Activated gamma-delta T cell (primary cell): ENCODE results near the gene TSHZ3.

Source experiments
- DNase-seq: peaks from one replicate; lab custom pipeline; 2025; lab: John Stamatoyannopoulos, UW

The TSHZ3 gene

GRCh38 chr19:31263328-31263727 lies 85.9 kb downstream of the TSHZ3 start:
- DNase-seq = no peak

DNA sequence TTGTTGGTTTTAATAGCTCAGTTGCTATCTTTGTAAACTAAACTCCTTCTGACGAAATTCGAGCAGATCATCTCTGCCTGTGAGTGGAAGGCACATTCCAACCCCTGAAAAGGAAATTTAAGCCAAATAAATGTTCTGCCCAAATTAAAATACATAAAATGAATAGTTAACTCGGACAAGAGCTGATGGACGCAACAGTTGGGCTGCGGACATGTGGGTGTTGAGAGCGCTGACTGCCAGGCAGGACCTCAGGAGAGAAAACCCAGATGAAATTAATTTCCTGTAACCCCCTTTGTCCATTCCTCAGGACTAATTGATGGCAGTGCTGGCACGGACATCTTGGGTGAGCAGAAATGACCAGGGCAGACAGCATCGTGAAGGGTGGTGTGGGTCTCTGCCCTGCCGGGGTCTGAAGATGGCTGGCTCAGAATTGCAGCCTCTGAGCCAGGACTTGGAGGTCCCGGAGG lies 86.5 kb downstream of the TSHZ3 start:
- no peak for DNase-seq

GRCh38 chr19:31261603-31262212 lies 87.5 kb downstream of the TSHZ3 start:
- no peak for DNase-seq

GRCh38 chr19:31261019-31261602 lies 88.1 kb downstream of the TSHZ3 start:
- no peak for DNase-seq

DNA sequence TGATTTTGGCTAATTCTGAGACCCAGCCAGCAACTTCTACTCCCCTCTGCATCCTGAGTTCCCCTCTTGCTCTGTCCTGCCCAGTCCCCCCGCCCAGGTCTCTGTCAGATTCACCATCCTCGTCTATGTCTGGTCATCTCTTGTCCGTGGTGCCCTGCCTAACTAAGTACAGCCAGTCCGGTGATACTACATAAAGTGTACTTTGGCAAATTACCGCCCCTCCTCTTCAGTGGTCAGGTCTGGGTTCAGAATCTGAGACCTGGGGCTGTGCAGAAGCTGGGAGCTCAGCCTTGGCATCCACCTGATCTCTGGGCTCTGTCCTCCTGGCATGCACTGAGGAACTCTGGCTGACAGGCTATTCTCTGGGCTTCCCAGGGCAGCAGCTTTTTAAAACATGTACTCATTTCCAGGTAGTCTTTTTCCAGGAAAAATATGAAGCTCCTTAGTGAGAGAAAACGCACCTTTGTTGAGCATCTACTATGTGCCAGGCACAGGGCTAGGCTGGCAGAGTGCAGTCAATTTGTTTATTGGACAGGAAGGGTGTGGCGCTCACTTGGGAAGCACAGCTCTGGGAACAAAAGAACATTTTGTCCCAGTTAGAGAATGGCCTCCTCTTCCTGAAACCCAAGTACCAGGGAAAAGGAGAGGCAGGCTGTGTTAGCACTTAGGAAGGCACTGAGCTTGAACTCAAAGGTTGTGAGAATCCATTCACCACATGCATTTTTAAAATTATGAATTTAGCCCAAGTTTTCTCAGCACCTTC lies 88.9 kb downstream of the TSHZ3 start:
- DNase-seq = no peak

DNA sequence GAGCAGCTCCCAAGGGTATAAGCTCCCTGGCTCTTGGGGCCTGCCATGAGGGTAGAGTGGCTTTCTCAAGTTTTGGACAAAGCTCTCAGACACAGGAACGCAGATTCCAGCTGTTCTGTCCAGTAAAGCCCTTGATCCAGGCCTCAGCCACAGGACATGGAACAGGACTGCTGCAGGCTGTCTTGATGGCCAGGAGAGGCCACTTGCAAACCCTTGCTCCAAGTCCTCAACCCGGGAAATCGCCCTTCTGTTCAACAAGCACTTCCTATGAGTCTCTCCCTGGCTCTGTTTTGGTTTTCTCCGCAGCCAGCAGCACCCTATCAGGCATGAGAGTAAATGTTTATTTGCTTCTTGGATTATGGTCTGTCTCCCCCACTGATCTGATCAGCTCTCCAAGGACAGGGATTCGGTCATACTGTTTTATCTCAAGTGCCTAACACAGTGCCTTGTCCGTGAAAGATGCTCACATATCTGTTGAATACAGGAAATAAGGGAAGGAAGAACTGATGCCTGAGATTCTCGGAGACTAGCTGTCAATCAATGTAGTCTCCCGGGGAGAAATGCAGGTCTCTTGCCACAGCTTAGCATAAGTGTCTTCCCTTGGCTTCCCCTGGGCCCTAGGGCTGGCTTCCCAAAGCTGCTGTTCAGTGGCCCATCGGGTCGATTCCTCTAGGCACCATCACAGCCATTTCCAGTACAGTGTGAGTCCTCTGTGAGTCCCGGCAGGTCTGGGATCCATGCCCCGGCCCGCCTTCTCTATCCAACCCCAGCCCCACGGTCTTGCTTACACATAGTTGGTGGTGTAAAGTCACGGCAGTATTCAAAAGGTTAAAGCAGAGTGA lies 90.8 kb downstream of the TSHZ3 start:
- DNase-seq = no peak

DNA sequence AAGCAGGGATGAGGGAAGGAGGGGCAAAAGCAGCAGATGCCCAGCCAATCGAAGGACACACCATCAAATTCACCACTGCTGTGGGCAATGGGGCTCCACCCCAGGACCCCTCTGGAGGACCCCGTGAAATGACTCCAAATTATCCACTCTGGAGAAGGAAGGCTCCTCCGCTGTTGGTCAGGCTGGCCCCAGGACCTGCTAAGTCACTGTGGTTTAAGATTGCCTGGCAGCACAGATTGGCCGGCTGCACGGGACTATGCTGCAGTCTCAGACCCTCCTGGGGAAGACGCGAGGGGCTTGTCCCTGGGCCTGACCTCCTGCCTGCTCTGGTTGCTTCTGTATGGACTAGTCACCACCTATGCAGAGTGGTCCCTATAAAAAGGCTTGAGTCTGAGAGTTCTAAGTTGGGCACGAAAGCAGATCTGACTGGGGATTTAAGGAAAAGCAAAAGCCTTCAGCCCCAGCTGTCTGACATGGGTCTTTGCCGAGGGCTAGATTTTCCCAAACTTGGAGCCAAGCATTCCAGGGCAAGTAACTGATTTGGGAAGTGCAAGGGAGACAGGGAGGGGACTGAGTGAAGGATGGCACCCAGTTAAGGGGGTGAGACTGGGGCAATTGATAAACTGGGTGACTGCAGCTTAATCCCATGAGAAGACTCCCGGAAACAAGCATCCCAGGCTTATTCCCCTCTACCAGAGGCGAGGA lies 91.7 kb downstream of the TSHZ3 start:
- no peak for DNase-seq

- DNase-seq = no peak
These were observed 92.2 kb downstream of the TSHZ3 start for GRCh38 chr19:31257025-31257424.

DNA sequence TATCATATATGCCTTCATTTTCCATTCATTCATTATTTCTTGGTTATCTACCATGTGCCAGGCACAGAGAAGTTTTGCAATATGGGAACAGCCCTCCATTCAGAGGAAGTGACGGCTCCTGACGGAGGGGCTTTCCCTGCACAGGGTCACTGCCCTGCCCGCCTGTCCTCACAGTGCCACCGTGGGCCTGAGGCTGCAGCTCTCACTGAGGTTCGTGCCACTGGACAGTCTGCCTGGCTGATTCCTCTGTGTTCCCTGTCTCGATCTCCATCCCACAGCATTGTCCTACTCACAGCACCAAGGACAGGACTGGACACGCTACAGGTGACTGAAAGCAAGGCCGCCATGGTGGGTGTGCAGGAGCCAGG lies 92.7 kb downstream of the TSHZ3 start:
- DNase-seq = no peak

DNA sequence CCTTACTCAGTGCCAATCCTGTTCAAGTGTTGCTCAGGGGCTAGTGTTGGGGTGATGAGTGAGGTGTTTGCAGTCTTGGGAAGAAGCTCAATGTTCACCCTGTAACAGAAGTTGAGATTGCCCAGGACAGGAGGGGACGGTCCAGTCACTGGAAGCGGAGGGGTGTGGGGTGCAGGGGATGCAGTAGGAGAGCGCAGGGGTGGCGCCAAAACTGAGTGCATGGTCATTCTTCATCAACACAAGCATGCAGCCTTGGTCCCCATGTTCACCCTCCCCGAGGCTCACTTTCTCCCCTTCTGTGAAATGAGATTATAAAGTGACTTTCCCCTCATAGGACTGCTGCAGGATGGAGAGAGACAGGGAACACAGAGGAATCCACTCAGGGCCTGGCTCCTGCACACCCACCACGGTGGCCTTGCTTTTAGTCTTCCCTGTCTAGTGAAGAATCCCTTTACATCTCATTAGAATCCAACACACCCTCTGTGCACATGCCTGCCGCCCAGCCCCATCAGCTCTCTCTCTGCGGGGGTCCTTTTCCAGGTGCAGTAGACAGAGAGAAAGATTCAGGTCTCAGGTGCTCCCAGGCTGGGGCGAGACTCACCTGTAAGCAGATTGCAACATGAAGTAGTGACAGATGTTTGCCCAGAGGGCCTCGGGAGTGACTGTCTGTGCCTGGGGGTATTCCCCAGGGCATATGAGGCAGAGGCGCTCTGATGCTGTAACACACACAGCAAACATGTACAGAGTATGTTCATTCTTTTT lies 93.2 kb downstream of the TSHZ3 start:
- DNase-seq = no peak

GRCh38 chr19:31255174-31255799 lies 93.9 kb downstream of the TSHZ3 start:
- DNase-seq = no peak

DNA sequence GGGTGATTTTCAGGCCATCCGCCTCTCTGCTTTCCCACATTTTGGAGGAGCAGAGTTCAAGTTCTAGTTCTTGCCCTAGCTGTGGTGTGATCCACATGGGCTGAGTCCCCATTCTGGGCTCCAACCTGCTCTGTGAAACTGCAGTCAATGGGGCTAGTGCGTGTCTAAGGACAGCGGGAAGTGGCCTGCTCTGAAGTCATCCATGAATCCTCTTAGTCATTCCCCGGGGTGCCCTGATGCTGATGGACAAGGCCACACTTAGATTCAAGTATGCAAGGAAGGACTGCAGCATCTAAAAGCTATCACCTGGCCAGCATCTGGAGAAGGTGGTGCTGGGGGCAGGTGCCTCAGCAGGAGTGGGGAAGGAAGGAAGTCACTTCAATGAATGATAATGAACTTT lies 94.6 kb downstream of the TSHZ3 start:
- DNase-seq = no peak

DNA sequence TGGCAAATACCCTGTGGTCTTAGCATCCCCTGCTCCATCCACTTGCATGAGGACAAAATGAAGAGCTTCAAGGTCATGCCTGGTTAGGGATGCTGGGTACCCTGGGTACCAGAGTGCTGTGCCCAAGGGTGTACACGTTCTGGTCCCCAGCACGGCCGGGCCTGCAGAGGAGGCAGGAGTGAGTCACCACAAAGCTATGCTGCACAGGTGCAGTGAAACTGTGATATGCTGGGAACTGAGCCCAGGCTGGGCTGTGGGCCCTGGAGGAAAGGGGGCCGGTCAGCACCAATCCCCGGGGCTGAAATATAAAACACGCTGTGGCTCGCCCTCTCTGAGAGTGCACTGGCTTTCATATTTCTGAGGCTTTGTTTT lies 95.1 kb downstream of the TSHZ3 start:
- DNase-seq = no peak

DNA sequence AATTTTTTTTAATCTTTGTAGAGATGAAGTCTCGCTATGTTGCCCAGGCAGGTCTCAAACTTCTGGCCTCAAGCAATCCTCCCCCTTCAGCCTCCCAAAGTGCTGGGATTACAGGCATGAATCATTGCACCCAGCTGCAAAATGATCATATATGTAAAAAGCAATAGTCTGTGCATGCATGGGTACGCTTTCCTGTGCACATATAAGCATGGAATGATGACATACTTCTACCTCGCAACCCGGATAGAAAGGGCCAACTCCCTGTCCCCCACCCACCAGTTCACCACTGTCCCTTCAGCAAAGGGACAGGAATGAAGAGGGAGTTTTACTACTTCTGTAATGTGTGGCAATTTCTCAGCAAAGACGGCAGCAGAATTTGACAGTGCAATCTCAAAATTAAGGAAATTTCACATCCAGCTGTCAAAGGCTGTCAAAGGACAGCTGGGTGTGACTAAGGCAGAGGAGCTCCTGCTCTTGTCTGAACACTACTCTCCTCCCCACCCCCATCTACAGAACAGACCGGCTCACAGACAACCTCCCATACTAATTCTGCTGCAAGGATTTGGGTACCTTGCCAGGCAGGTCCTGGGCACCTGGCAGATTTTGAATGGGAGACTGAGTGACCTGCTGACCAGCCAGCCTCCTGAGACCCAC lies 95.6 kb downstream of the TSHZ3 start:
- DNase-seq = no peak

DNA sequence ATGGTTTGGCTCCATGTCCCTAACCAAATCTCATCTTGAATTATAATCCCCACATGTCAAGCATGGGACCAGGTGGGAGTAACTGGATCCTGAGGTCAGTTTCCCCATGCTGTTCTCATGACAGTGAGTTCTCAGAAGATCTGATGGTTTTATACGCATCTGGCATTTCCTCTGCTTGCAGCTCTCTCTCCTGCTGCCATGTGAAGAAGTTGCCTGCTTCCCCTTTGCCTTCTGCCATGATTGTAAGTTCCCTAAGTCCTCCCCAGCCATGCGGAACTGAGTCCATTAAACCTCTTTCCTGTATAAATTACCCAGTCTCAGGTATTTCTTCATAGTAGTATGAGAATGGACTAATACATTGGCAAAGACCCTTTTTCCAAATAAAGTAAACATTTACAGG lies 96.8 kb downstream of the TSHZ3 start:
- DNase-seq = no peak

DNA sequence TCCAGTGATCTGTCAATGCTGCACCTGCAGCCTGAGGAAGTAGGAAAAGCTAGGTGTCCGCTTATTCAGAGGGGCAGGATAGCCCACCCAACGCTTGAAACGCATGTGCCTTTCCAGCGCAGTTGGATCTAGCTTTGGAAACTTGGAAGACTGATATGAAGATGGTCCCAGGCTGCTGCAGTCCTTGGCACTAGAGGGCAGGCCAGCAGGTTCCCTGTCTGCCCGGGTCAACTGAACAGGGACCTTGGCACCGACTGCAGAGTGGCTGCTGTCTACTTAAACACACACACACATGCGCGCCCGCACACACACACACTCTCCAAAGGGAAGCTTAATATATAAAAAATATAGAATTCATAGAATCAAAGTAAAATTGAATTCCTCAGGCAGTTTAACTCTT lies 100.0 kb downstream of the TSHZ3 start:
- DNase-seq = no peak

- DNase-seq = no peak
These were observed 113.4 kb downstream of the TSHZ3 start for GRCh38 chr19:31235806-31236205.

- no peak for DNase-seq
These were observed 115.9 kb downstream of the TSHZ3 start for GRCh38 chr19:31233295-31233800.

DNA sequence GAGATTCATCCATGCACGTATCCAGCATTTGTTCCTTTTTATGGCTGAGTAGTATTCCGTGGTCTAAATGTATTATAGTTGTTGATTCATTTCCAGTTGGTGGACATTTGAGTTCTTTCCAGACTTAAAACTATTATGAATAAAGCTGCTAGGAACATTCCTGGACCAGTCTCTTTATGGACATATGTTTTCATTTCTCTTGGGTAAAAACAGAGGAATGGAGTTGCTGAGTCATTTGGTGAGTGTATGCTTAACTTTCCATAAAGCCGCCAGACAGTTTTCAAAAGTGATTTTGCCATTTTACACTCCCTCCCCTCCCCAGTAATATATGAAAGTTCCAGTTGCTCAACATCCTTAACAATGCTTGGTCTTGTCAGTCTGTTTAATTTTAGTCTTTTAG lies 116.4 kb downstream of the TSHZ3 start:
- DNase-seq = no peak

GRCh38 chr19:31232180-31232579 lies 117.1 kb downstream of the TSHZ3 start:
- DNase-seq = no peak
